ENCODE measurements around the gene GAGE12E. TPM values are rescaled to one million over a fixed set of nuclear protein-coding genes. Genes with fewer than 3 reads are reported as not detected.
"Not testable (repeated sequence)": the region's sequence is repeated elsewhere in the genome, so short reads cannot be mapped to it uniquely, and the experiment has no call there.

The GAGE12E gene, protein sequence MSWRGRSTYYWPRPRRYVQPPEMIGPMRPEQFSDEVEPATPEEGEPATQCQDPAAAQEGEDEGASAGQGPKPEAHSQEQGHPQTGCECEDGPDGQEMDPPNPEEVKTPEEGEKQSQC
- total RNA-seq (2021) = not detected in 3 replicates
- Bru-seq, nascent RNA = not detected
- long read RNA-seq, experiment 1 = 0 reads
- long read RNA-seq, experiment 2 = 0 reads
- long read RNA-seq, experiment 3 = 0 reads

DNA sequence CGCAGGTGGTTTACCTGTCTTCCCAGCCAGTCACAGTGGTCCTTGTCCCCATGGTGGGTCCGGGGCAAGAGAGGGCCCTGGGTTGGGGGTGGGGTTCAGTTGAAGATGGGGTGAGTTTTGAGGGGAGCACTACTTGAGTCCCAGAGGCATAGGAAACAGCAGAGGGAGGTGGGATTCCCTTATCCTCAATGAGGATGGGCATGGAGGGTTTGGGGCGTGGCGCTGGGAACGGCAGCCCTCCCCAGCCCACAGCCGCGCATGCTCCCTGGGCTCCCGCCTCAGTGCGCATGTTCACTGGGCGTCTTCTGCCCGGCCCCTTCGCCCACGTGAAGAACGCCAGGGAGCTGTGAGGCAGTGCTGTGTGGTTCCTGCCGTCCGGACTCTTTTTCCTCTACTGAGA is at the start of gene GAGE12E:
TSS of gene GAGE12E (plus strand) at position 301 of the 400 bp plus-strand sequence. CDS start 1,155 bp downstream, outside the sequence.
- not testable (repeated sequence) for H3K36me3 Mint-ChIP-seq

DNA sequence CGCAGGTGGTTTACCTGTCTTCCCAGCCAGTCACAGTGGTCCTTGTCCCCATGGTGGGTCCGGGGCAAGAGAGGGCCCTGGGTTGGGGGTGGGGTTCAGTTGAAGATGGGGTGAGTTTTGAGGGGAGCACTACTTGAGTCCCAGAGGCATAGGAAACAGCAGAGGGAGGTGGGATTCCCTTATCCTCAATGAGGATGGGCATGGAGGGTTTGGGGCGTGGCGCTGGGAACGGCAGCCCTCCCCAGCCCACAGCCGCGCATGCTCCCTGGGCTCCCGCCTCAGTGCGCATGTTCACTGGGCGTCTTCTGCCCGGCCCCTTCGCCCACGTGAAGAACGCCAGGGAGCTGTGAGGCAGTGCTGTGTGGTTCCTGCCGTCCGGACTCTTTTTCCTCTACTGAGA is 19.2 kb upstream of the GAGE12E start, which contains the start of gene GAGE12C:
TSS of gene GAGE12C (plus strand) at position 301 of the 400 bp plus-strand sequence. CDS start 1,155 bp downstream, outside the sequence.
- H3K9me3 Mint-ChIP-seq; H3K4me3 Mint-ChIP-seq; CTCF ChIA-PET; POLR2A ChIA-PET; H3K27me3 Mint-ChIP-seq (ENCODE audit: low read depth); DNase-seq (ENCODE audit: low spot score); H3K27ac Mint-ChIP-seq; ATAC-seq; H3K36me3 Mint-ChIP-seq; H3K4me1 Mint-ChIP-seq: not testable (repeated sequence)

More for the DNA sequence above, at the start of gene GAGE12E:
- DNase-seq (ENCODE audit: low spot score); H3K4me3 Mint-ChIP-seq; H3K27me3 Mint-ChIP-seq (ENCODE audit: low read depth); H3K4me1 Mint-ChIP-seq; CTCF ChIA-PET; H3K27ac Mint-ChIP-seq; POLR2A ChIA-PET; H3K9me3 Mint-ChIP-seq; ATAC-seq: not testable (repeated sequence)

DNA sequence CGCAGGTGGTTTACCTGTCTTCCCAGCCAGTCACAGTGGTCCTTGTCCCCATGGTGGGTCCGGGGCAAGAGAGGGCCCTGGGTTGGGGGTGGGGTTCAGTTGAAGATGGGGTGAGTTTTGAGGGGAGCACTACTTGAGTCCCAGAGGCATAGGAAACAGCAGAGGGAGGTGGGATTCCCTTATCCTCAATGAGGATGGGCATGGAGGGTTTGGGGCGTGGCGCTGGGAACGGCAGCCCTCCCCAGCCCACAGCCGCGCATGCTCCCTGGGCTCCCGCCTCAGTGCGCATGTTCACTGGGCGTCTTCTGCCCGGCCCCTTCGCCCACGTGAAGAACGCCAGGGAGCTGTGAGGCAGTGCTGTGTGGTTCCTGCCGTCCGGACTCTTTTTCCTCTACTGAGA is 9.7 kb upstream of the GAGE12E start, which contains the start of gene GAGE12D:
TSS of gene GAGE12D (plus strand) at position 301 of the 400 bp plus-strand sequence. CDS start 1,155 bp downstream, outside the sequence.
- CTCF ChIA-PET; DNase-seq (ENCODE audit: low spot score); H3K36me3 Mint-ChIP-seq; ATAC-seq; H3K27me3 Mint-ChIP-seq (ENCODE audit: low read depth); H3K4me1 Mint-ChIP-seq; H3K4me3 Mint-ChIP-seq; POLR2A ChIA-PET; H3K27ac Mint-ChIP-seq; H3K9me3 Mint-ChIP-seq: not testable (repeated sequence)

DNA sequence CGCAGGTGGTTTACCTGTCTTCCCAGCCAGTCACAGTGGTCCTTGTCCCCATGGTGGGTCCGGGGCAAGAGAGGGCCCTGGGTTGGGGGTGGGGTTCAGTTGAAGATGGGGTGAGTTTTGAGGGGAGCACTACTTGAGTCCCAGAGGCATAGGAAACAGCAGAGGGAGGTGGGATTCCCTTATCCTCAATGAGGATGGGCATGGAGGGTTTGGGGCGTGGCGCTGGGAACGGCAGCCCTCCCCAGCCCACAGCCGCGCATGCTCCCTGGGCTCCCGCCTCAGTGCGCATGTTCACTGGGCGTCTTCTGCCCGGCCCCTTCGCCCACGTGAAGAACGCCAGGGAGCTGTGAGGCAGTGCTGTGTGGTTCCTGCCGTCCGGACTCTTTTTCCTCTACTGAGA is 9.5 kb downstream of the GAGE12E start, which contains the start of gene GAGE12F:
TSS of gene GAGE12F (plus strand) at position 301 of the 400 bp plus-strand sequence. CDS start 1,155 bp downstream, outside the sequence.
- H3K36me3 Mint-ChIP-seq; H3K27me3 Mint-ChIP-seq (ENCODE audit: low read depth); H3K4me3 Mint-ChIP-seq; H3K4me1 Mint-ChIP-seq; H3K9me3 Mint-ChIP-seq; DNase-seq (ENCODE audit: low spot score); CTCF ChIA-PET; POLR2A ChIA-PET; H3K27ac Mint-ChIP-seq; ATAC-seq: not testable (repeated sequence)

DNA sequence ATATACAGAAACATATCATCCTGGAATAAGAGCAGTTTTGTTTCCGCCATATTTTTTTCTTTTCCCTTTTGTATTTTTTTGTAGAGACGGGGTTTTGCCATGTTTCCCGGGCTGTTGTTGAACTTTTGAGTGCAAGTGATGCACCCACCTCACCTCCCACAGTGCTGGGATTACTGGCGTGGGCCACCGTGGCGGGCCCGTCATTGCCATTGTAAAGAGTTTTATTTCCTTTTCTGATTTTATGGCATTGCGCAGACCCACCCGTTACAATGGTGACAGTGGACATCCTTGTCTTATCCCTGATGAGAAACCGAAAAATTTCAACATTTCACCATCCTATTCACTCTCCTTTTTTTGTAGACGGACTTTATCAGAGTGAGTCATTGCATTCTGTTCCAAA is 17.6 kb downstream of the GAGE12E start:
- H3K9me3 Mint-ChIP-seq; H3K4me3 Mint-ChIP-seq; H3K4me1 Mint-ChIP-seq; H3K27ac Mint-ChIP-seq; CTCF ChIA-PET; DNase-seq (ENCODE audit: low spot score); POLR2A ChIA-PET; H3K27me3 Mint-ChIP-seq (ENCODE audit: low read depth); ATAC-seq; H3K36me3 Mint-ChIP-seq: not testable (repeated sequence)

DNA sequence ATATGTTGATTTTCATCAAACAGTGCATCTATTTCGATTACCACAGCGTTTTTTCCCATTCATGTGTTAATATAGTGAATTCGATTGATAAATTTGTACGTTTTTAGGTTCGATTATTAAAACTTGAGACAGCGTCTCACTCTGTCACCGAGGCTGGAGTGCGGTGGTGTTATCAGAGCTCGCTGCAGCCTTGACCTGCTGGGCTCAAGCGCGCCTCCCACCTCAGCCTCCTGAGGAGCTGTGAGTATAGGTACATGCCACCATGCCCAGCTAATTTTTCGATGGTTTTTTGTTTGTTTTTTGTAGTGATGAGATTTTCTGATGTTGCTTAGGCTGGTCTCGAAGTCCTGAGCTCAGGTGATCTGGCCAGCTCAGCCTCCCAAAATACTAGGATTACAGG is 18.1 kb downstream of the GAGE12E start:
- ATAC-seq; CTCF ChIA-PET; H3K27ac Mint-ChIP-seq; H3K36me3 Mint-ChIP-seq; H3K4me3 Mint-ChIP-seq; DNase-seq (ENCODE audit: low spot score); H3K4me1 Mint-ChIP-seq; POLR2A ChIA-PET; H3K27me3 Mint-ChIP-seq (ENCODE audit: low read depth); H3K9me3 Mint-ChIP-seq: not testable (repeated sequence)

DNA sequence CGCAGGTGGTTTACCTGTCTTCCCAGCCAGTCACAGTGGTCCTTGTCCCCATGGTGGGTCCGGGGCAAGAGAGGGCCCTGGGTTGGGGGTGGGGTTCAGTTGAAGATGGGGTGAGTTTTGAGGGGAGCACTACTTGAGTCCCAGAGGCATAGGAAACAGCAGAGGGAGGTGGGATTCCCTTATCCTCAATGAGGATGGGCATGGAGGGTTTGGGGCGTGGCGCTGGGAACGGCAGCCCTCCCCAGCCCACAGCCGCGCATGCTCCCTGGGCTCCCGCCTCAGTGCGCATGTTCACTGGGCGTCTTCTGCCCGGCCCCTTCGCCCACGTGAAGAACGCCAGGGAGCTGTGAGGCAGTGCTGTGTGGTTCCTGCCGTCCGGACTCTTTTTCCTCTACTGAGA is 19.0 kb downstream of the GAGE12E start, which contains the start of gene GAGE12G:
TSS of gene GAGE12G (plus strand) at position 301 of the 400 bp plus-strand sequence. CDS start 1,155 bp downstream, outside the sequence.
- H3K9me3 Mint-ChIP-seq; H3K4me3 Mint-ChIP-seq; ATAC-seq; CTCF ChIA-PET; H3K27ac Mint-ChIP-seq; H3K36me3 Mint-ChIP-seq; POLR2A ChIA-PET; H3K27me3 Mint-ChIP-seq (ENCODE audit: low read depth); DNase-seq (ENCODE audit: low spot score); H3K4me1 Mint-ChIP-seq: not testable (repeated sequence)

DNA sequence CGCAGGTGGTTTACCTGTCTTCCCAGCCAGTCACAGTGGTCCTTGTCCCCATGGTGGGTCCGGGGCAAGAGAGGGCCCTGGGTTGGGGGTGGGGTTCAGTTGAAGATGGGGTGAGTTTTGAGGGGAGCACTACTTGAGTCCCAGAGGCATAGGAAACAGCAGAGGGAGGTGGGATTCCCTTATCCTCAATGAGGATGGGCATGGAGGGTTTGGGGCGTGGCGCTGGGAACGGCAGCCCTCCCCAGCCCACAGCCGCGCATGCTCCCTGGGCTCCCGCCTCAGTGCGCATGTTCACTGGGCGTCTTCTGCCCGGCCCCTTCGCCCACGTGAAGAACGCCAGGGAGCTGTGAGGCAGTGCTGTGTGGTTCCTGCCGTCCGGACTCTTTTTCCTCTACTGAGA is 28.6 kb downstream of the GAGE12E start, which contains the start of gene GAGE12H:
TSS of gene GAGE12H (plus strand) at position 301 of the 400 bp plus-strand sequence. CDS start 1,155 bp downstream, outside the sequence.
- H3K9me3 Mint-ChIP-seq; H3K4me3 Mint-ChIP-seq; H3K4me1 Mint-ChIP-seq; CTCF ChIA-PET; H3K27ac Mint-ChIP-seq; DNase-seq (ENCODE audit: low spot score); H3K27me3 Mint-ChIP-seq (ENCODE audit: low read depth); POLR2A ChIA-PET; H3K36me3 Mint-ChIP-seq; ATAC-seq: not testable (repeated sequence)

DNA sequence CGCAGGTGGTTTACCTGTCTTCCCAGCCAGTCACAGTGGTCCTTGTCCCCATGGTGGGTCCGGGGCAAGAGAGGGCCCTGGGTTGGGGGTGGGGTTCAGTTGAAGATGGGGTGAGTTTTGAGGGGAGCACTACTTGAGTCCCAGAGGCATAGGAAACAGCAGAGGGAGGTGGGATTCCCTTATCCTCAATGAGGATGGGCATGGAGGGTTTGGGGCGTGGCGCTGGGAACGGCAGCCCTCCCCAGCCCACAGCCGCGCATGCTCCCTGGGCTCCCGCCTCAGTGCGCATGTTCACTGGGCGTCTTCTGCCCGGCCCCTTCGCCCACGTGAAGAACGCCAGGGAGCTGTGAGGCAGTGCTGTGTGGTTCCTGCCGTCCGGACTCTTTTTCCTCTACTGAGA is 38.1 kb downstream of the GAGE12E start, which contains the start of gene GAGE2A:
TSS of gene GAGE2A (plus strand) at position 301 of the 400 bp plus-strand sequence. CDS start 1,155 bp downstream, outside the sequence.
- CTCF ChIA-PET = not testable (repeated sequence)

DNA sequence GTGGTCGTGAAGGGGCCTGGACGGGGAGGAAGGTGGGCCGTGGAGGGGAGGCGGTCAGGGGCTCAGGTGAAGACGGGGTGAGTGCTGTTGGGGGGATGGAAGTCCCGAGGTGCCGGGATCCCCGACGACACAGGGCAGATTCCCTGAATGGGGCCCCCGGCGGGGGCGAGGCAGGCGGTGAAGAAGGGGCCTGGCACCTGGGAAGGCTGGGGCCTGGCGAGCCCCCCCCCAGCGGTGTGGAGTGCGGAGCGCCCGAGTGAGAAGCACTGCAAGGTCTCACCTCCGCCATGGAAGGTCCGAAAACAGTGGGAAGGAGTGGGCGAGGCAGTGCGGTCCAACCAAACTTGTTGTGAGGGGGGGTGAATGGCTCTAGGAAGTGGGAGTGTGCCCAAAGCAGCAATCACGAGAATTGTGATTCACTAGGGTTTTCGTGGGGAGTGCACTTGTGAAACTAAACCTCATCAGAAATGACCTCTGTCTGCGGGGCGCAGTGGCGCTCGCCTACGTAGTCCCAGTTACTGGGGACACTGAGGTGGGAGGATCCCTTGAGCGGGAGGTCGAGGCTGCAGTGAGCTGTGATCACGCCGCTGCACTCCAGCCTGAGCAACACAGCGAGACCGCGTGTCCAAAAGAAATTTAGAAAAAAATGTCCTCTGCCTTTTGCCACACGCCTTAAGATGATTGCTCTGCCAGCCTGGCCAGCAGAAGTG is 38.8 kb downstream of the GAGE12E start:
- H3K36me3 Mint-ChIP-seq; H3K27me3 Mint-ChIP-seq (ENCODE audit: low read depth); H3K4me1 Mint-ChIP-seq; POLR2A ChIA-PET; H3K4me3 Mint-ChIP-seq; ATAC-seq; CTCF ChIA-PET; H3K9me3 Mint-ChIP-seq; H3K27ac Mint-ChIP-seq: not testable (repeated sequence)
- peak; percentile 10 for DNase-seq (ENCODE audit: low spot score)

More for the DNA sequence above, 38.1 kb downstream of the GAGE12E start, which contains the start of gene GAGE2A:
- H3K27me3 Mint-ChIP-seq (ENCODE audit: low read depth); DNase-seq (ENCODE audit: low spot score); H3K4me1 Mint-ChIP-seq; H3K36me3 Mint-ChIP-seq; ATAC-seq; POLR2A ChIA-PET; H3K9me3 Mint-ChIP-seq; H3K27ac Mint-ChIP-seq; H3K4me3 Mint-ChIP-seq: not testable (repeated sequence)

DNA sequence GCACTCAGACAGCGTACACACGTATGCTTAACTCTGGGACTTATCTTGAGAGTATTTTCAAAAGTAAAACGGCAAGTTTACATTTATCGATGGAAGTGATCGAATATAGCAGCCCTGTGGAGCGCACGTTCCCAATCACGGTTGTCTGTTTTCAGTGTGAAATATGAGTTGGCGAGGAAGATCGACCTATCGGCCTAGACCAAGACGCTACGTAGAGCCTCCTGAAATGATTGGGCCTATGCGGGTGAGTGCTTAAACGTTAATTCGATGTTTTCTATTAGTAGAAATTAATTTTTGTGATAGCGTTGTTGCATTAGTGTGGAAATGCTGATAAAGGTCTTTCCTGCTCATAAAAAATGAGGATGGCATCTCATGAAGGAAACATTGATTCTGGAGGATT is 39.4 kb downstream of the GAGE12E start:
- CTCF ChIA-PET; H3K4me1 Mint-ChIP-seq; H3K9me3 Mint-ChIP-seq; H3K27me3 Mint-ChIP-seq (ENCODE audit: low read depth); H3K36me3 Mint-ChIP-seq; POLR2A ChIA-PET; ATAC-seq; DNase-seq (ENCODE audit: low spot score); H3K27ac Mint-ChIP-seq; H3K4me3 Mint-ChIP-seq: not testable (repeated sequence)

DNA sequence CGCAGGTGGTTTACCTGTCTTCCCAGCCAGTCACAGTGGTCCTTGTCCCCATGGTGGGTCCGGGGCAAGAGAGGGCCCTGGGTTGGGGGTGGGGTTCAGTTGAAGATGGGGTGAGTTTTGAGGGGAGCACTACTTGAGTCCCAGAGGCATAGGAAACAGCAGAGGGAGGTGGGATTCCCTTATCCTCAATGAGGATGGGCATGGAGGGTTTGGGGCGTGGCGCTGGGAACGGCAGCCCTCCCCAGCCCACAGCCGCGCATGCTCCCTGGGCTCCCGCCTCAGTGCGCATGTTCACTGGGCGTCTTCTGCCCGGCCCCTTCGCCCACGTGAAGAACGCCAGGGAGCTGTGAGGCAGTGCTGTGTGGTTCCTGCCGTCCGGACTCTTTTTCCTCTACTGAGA is 47.6 kb downstream of the GAGE12E start, which contains the start of gene GAGE1:
TSS of gene GAGE1 (plus strand) at position 301 of the 400 bp plus-strand sequence. CDS start 1,155 bp downstream, outside the sequence.
- H3K4me1 Mint-ChIP-seq; H3K27ac Mint-ChIP-seq; ATAC-seq; CTCF ChIA-PET; H3K4me3 Mint-ChIP-seq; H3K9me3 Mint-ChIP-seq; DNase-seq (ENCODE audit: low spot score); H3K36me3 Mint-ChIP-seq; H3K27me3 Mint-ChIP-seq (ENCODE audit: low read depth); POLR2A ChIA-PET: not testable (repeated sequence)

Measured in WTC11 (cell line).